Left lobe of liver (tissue), 1 donor: ENCODE results near the gene ARHGAP12. TPM values are rescaled to one million over a fixed set of nuclear protein-coding genes. Genes with fewer than 3 reads are reported as not detected.

Source experiments
- total RNA-seq: library from RNA; stranded (reverse); gene quantifications from one replicate; pipeline ENCODE4 v1.2.1, GENCODE V29; 2021
- donor health status: DM: no; HTN: yes; CAD: no.

The ARHGAP12 gene
- total RNA-seq, 1 donor from 2014 or later, result 11.3 TPM

Other genes with a start within 250 kb of the ARHGAP12 start
- gene KIF5B, start 127.6 kb upstream of the ARHGAP12 start, total RNA-seq, result 14.9 TPM